ENCODE data around the gene RPP21.

DNA sequence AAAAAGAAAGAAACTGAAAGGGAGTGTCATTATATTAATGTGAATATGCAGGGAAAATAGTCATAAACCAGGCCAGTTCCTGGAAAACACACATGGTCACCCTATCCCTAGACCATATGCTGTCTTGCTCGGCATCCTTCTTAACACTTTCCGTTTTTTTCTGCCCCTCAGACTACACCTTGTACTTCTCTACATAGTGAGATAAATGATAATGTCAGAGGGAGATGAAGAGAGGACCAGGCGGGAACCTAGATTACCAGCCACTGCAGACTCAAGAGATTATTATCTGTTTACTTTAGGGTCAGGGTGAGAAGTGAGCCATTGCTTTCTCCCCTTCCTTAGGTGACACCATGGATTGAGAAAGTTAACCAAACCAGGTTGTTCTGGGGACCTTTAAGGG lies 3.7 kb upstream of the RPP21 start:
- TF ChIP-seq, protein P1, sequence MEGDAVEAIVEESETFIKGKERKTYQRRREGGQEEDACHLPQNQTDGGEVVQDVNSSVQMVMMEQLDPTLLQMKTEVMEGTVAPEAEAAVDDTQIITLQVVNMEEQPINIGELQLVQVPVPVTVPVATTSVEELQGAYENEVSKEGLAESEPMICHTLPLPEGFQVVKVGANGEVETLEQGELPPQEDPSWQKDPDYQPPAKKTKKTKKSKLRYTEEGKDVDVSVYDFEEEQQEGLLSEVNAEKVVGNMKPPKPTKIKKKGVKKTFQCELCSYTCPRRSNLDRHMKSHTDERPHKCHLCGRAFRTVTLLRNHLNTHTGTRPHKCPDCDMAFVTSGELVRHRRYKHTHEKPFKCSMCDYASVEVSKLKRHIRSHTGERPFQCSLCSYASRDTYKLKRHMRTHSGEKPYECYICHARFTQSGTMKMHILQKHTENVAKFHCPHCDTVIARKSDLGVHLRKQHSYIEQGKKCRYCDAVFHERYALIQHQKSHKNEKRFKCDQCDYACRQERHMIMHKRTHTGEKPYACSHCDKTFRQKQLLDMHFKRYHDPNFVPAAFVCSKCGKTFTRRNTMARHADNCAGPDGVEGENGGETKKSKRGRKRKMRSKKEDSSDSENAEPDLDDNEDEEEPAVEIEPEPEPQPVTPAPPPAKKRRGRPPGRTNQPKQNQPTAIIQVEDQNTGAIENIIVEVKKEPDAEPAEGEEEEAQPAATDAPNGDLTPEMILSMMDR (IDR thresholded peaks at IDR 0.05; ENCODE audit: poor library complexity, severe bottlenecking), result no peak
- no peak for TF ChIP-seq EZH2 (IDR thresholded peaks at IDR 0.05; ENCODE audit: borderline replicate concordance, insufficient read depth, low read length, poor library complexity, severe bottlenecking)
- TF ChIP-seq MXI1 (conservative IDR thresholded peaks at IDR 0.05; ENCODE audit: poor library complexity, severe bottlenecking), result no peak
- no peak for TF ChIP-seq RAD21 (conservative IDR thresholded peaks at IDR 0.05)
- TF ChIP-seq POLR2AphosphoS5 (IDR thresholded peaks at IDR 0.05), result no peak
- no peak for TF ChIP-seq EP300 (conservative IDR thresholded peaks at IDR 0.05; ENCODE audit: poor library complexity, severe bottlenecking)
- TF ChIP-seq, protein P2, sequence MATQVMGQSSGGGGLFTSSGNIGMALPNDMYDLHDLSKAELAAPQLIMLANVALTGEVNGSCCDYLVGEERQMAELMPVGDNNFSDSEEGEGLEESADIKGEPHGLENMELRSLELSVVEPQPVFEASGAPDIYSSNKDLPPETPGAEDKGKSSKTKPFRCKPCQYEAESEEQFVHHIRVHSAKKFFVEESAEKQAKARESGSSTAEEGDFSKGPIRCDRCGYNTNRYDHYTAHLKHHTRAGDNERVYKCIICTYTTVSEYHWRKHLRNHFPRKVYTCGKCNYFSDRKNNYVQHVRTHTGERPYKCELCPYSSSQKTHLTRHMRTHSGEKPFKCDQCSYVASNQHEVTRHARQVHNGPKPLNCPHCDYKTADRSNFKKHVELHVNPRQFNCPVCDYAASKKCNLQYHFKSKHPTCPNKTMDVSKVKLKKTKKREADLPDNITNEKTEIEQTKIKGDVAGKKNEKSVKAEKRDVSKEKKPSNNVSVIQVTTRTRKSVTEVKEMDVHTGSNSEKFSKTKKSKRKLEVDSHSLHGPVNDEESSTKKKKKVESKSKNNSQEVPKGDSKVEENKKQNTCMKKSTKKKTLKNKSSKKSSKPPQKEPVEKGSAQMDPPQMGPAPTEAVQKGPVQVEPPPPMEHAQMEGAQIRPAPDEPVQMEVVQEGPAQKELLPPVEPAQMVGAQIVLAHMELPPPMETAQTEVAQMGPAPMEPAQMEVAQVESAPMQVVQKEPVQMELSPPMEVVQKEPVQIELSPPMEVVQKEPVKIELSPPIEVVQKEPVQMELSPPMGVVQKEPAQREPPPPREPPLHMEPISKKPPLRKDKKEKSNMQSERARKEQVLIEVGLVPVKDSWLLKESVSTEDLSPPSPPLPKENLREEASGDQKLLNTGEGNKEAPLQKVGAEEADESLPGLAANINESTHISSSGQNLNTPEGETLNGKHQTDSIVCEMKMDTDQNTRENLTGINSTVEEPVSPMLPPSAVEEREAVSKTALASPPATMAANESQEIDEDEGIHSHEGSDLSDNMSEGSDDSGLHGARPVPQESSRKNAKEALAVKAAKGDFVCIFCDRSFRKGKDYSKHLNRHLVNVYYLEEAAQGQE (IDR thresholded peaks at IDR 0.05; ENCODE audit: borderline replicate concordance), result no peak
